A549 (cell line): Measurements from ENCODE around the gene PRR3. TPM values are rescaled to one million over a fixed set of nuclear protein-coding genes. Genes with fewer than 3 reads are reported as not detected.

Source experiments
- ATAC-seq, 2 experiments: fragments of 200-7000 bp in 1 of 2; fragments of >200 bp in 1 of 2; cut with Nextera tagmentation in 1 of 2; cut with Tn5 transposase in 1 of 2; 3 replicates each; pipeline versions ENCODE4 v1.8.0 to v1.9.1; 2018 to 2020; ENCODE audit warnings: mild to moderate bottlenecking in 1 of 2, moderate library complexity in 1 of 2
- CTCF ChIA-PET: fragments of 300-600 bp; sonication (Branson Sonifier 250); formaldehyde crosslinking; extraction: SDS; loops from one replicate; lab custom pipeline; 2021; ENCODE audit warnings: antibody characterized with exemption, inconsistent platforms; lab: Yijun Ruan, JAX
- POLR2A ChIA-PET: fragments of 350-600 bp; formaldehyde crosslinking; extraction: SDS; loops from one replicate; lab custom pipeline; 2021; ENCODE audit warnings: antibody characterized with exemption, inconsistent platforms; lab: Yijun Ruan, JAX
- DNase-seq, 2 experiments: peaks; one replicate each; pipeline versions ENCODE4 v3.0.0 to v3.0.0-alpha.2; 2011 to 2016; ENCODE audit warnings: low read depth in 1 of 2, low spot score in 1 of 2
- FAIRE-seq: peaks from 2 replicates; lab custom pipeline; 2011; peaks lifted over from hg19 to GRCh38; lab: Jason Lieb, UNC
- H3K27ac ChIP-seq, 2 experiments: fragments of >200 bp; sonication (Bioruptor Twin); formaldehyde crosslinking; 3 replicates each; pipeline ENCODE4 v1.5.1; 2016 to 2017
- H3K4me1 ChIP-seq: fragments of >200 bp; sonication (Bioruptor Twin); formaldehyde crosslinking; 3 replicates; pipeline ENCODE4 v1.6.1; 2016
- H3K4me2 ChIP-seq: fragments of >200 bp; sonication (Bioruptor Twin); formaldehyde crosslinking; 3 replicates; pipeline ENCODE4 v1.6.1; 2016
- H3K4me3 ChIP-seq: fragments of >200 bp; sonication (Bioruptor Twin); formaldehyde crosslinking; 3 replicates; pipeline ENCODE4 v1.5.1; 2016
- H3K9me3 ChIP-seq: fragments of >200 bp; sonication (Bioruptor Twin); formaldehyde crosslinking; 3 replicates; pipeline ENCODE4 v1.6.1; 2016
- CBX2 ChIP-seq: fragments of 200-600 bp; sonication (generic); IDR thresholded peaks from 2 replicates; pipeline ENCODE4 v1.6.1; 2016; ENCODE audit warnings: low read depth, mild to moderate bottlenecking, borderline replicate concordance
- CEBPB ChIP-seq, 2 experiments: fragments of >200 bp in 1 of 2; sonication (Bioruptor Twin) in 1 of 2; formaldehyde crosslinking in 1 of 2; IDR thresholded peaks; 2 replicates each; pipeline ENCODE4 v1.6.1; 2012 to 2016
- CHD4 ChIP-seq: fragments of 200-600 bp; sonication (generic); IDR thresholded peaks from 2 replicates; pipeline ENCODE4 v1.6.1; 2016; ENCODE audit warnings: antibody characterized with exemption, mild to moderate bottlenecking, borderline replicate concordance
- EHF ChIP-seq: fragments of 250-450 bp; sonication (Bioruptor Pico); IDR thresholded peaks from 2 replicates; pipeline ENCODE4 v1.5.0; 2020; ENCODE audit warnings: mild to moderate bottlenecking
- EP300 ChIP-seq, 2 experiments: fragments of >200 bp; sonication (Bioruptor Twin); formaldehyde crosslinking; IDR thresholded peaks; 2 replicates in 1 of 2; 3 replicates in 1 of 2; pipeline ENCODE4 v1.6.1; 2016 to 2017
- FOSB ChIP-seq: fragments of 250-450 bp; sonication (Bioruptor Pico); IDR thresholded peaks from 2 replicates; pipeline ENCODE4 v1.5.0; 2020; ENCODE audit warnings: mild to moderate bottlenecking, moderate library complexity
- FOXS1 ChIP-seq: fragments of 250-450 bp; sonication (Bioruptor Pico); IDR thresholded peaks from 2 replicates; pipeline ENCODE4 v1.5.0; 2020; ENCODE audit warnings: mild to moderate bottlenecking, moderate library complexity
- GATA3 ChIP-seq: IDR thresholded peaks from 2 replicates; pipeline ENCODE4 v1.6.1; 2012; ENCODE audit warnings: borderline replicate concordance
- HDAC2 ChIP-seq: fragments of 200-600 bp; sonication (generic); IDR thresholded peaks from 2 replicates; pipeline ENCODE4 v1.6.1; 2016
- HEYL ChIP-seq: fragments of 250-450 bp; sonication (Bioruptor Pico); IDR thresholded peaks from 2 replicates; pipeline ENCODE4 v1.8.0; 2021; ENCODE audit warnings: mild to moderate bottlenecking, moderate library complexity
- JUNB ChIP-seq: fragments of >200 bp; sonication (Bioruptor Twin); formaldehyde crosslinking; IDR thresholded peaks from 2 replicates; pipeline ENCODE4 v1.6.1; 2016
- KDM1A ChIP-seq: fragments of 200-600 bp; sonication (generic); IDR thresholded peaks from 2 replicates; pipeline ENCODE4 v1.6.1; 2016; ENCODE audit warnings: low read depth, mild to moderate bottlenecking
- MAFK ChIP-seq: fragments of 450-650 bp; IDR thresholded peaks from 2 replicates; pipeline ENCODE4 v1.6.1; 2014; ENCODE audit not compliant: partially characterized antibody
- MAZ ChIP-seq: fragments of 150-350 bp; IDR thresholded peaks from 2 replicates; pipeline ENCODE4 v1.6.1; 2014; ENCODE audit warnings: antibody characterized with exemption, low read depth, low read length, borderline replicate concordance
- POLR2A ChIP-seq: IDR thresholded peaks from 2 replicates; pipeline ENCODE4 v1.6.1; 2012; ENCODE audit warnings: mild to moderate bottlenecking, low read length
- RAD21 ChIP-seq, 2 experiments: fragments of >200 bp in 1 of 2; sonication (Bioruptor Twin) in 1 of 2; formaldehyde crosslinking in 1 of 2; IDR thresholded peaks in 1 of 2; conservative IDR thresholded peaks in 1 of 2; 2 replicates in 1 of 2; 3 replicates in 1 of 2; pipeline ENCODE4 v1.6.1; 2012 to 2018; ENCODE audit warnings: inconsistent platforms in 1 of 2
- SREBF2 ChIP-seq: fragments of 450-650 bp; IDR thresholded peaks from 2 replicates; pipeline ENCODE4 v1.6.1; 2014; ENCODE audit warnings: mild to moderate bottlenecking, moderate library complexity
- ZC3H11A ChIP-seq: fragments of 450-650 bp; IDR thresholded peaks from 2 replicates; pipeline ENCODE4 v1.6.1; 2014; ENCODE audit warnings: antibody characterized with exemption, mild to moderate bottlenecking
- ZFP36 ChIP-seq: fragments of 450-650 bp; IDR thresholded peaks from 2 replicates; pipeline ENCODE4 v1.6.1; 2014; ENCODE audit warnings: borderline replicate concordance; ENCODE audit not compliant: partially characterized antibody
- ZSCAN20 ChIP-seq: fragments of 250-450 bp; sonication (Bioruptor Pico); IDR thresholded peaks from 2 replicates; pipeline ENCODE4 v1.8.0; 2022; ENCODE audit warnings: mild to moderate bottlenecking, moderate library complexity
- WGBS: methylation state at CpG from one replicate; pipeline ENCODE4 v1.1.6; 2017; ENCODE audit errors: missing lambda C conversion rate; 5-methylcytosine and 5-hydroxymethylcytosine counted together
- polyA plus RNA-seq, 4 experiments: library from polyadenylated mRNA; depleted of rRNA in 3 of 4; stranded (reverse); fragments of >200 nt; fragmentation: RNase III in 1 of 4; extraction: RNeasy Plus Mini Kit Qiagen cat#74134 plus additional on column Dnase treatment in 1 of 4; gene quantifications; 2 replicates in 3 of 4; 3 replicates in 1 of 4; pipeline ENCODE4 v1.2.3, GENCODE V29; 2011 to 2017
- TF ChIP-seq, protein P1 (sequence below): fragments of 250-450 bp; sonication (Bioruptor Pico); IDR thresholded peaks from 2 replicates; pipeline ENCODE4 v1.5.0; 2020; ENCODE audit warnings: low read depth, mild to moderate bottlenecking, moderate library complexity
- TF ChIP-seq, protein P2 (sequence below): fragments of 250-450 bp; sonication (Bioruptor Pico); IDR thresholded peaks from 2 replicates; pipeline ENCODE4 v1.5.0; 2021; ENCODE audit warnings: mild to moderate bottlenecking, moderate library complexity, borderline replicate concordance

PRR3 gene
- polyA plus RNA-seq, 2 of the 4 experiments (the other 2 are of a cell fraction) = 13.8 to 24.1 TPM

DNA sequence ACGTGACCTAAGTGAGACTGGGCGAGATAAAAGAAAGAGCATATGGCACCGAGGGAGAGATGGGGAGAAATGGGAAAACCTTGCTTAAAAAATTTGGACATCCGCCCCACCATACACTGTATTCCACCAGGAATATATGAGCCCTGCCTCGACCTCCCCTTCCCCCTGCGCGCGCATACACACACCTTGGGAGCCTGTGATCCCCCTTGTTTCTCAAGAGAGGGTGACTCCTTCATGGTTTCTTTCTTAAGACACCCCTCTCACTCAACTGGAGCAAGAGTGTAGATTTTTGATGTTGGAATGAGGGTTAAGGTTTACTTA is 14.6 kb downstream of the PRR3 start:
- Histone ChIP-seq H3K4me3 (peak overlapping the region; percentile 52), H3K27ac (peak overlapping the region; percentile 89 to 99), H3K4me2 (peak overlapping the region; percentile 92), H3K4me1 (peaks cover 14% of the 10 kb centered on the region), H3K9me3 (no peaks in the 10 kb centered on the region)
- ATAC-seq (peak in 1 of 2 experiments; percentile 38; a peak in 3 of 6 replicates), DNase-seq (no peak), FAIRE-seq (no peak)
- ChIA-PET CTCF (interaction anchor here (1.0 to 1.8 kb wide), 3 partner anchors 21 to 89 kb away, joined by 3 to 5 read pairs (median 4); no protein-coding TSS in a partner anchor), POLR2A (interaction anchor here (0.9 to 1.6 kb wide), 7 partner anchors 10 to 42 kb away, joined by 3 to 15 read pairs (median 6); partner anchors contain the start of genes GNL1 and PRR3)
- under 1% methylated on average over 8 of the region's 8 CpGs for WGBS
- TF ChIP-seq GATA3 (no peak), ZFP36 (no peak), KDM1A (no peak), CBX2 (no peak)

DNA sequence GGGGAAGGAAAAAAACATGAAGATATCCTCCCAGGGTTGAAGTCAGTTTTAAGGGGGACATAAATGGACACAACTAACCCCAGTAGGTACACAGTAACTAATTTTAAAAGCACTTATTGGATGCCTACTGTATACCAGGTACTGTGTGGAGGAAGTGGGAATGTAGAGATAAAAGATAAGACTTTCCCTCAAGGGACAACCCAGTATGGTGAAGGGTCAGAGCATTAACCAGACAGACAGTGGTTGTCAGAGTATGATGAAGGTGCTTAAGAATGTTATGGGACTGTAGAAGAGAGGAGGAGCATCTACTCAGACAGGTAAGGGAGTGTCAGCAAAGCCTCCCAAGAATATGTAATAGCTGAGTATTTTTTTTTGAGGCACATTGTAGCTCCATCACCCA is 15.1 kb downstream of the PRR3 start:
- H3K4me1 ChIP-seq = peaks cover 14% of the 10 kb centered on the region
- H3K4me3 ChIP-seq = peak overlapping the region; percentile 52
- no peak for DNase-seq
- POLR2A ChIA-PET = no interaction called here
- no peaks in the 10 kb centered on the region for H3K9me3 ChIP-seq
- FAIRE-seq = no peak
- no peak for ATAC-seq
- TF ChIP-seq, protein P1, sequence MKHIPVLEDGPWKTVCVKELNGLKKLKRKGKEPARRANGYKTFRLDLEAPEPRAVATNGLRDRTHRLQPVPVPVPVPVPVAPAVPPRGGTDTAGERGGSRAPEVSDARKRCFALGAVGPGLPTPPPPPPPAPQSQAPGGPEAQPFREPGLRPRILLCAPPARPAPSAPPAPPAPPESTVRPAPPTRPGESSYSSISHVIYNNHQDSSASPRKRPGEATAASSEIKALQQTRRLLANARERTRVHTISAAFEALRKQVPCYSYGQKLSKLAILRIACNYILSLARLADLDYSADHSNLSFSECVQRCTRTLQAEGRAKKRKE (CRISPR knock-in tag) = no peak
- TF ChIP-seq ZC3H11A (no peak), FOSB (CRISPR knock-in tag) (no peak), EP300 (IDR thresholded peaks at IDR 0.05) (no peak), FOXS1 (CRISPR knock-in tag) (no peak), MAFK (no peak), SREBF2 (no peak), JUNB (no peak), HEYL (CRISPR knock-in tag) (no peak), EHF (CRISPR knock-in tag) (no peak), MAZ (no peak), ZSCAN20 (CRISPR knock-in tag) (no peak), CHD4 (no peak), RAD21 (conservative IDR thresholded peaks at IDR 0.05 in 1 of 2, IDR thresholded peaks at IDR 0.05 in 1 of 2) (no peak), POLR2A (no peak), HDAC2 (no peak)
- TF ChIP-seq, protein P2, sequence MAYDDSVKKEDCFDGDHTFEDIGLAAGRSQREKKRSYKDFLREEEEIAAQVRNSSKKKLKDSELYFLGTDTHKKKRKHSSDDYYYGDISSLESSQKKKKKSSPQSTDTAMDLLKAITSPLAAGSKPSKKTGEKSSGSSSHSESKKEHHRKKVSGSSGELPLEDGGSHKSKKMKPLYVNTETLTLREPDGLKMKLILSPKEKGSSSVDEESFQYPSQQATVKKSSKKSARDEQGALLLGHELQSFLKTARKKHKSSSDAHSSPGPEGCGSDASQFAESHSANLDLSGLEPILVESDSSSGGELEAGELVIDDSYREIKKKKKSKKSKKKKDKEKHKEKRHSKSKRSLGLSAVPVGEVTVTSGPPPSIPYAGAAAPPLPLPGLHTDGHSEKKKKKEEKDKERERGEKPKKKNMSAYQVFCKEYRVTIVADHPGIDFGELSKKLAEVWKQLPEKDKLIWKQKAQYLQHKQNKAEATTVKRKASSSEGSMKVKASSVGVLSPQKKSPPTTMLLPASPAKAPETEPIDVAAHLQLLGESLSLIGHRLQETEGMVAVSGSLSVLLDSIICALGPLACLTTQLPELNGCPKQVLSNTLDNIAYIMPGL (CRISPR knock-in tag) = no peak
- peak overlapping the region; percentile 92 for H3K4me2 ChIP-seq
- peak overlapping the region; percentile 89 to 99 for H3K27ac ChIP-seq
- CTCF ChIA-PET = interaction anchor here (1.0 kb wide), 1 partner anchor 89 kb away, joined by 3 read pairs; no protein-coding TSS in a partner anchor

DNA sequence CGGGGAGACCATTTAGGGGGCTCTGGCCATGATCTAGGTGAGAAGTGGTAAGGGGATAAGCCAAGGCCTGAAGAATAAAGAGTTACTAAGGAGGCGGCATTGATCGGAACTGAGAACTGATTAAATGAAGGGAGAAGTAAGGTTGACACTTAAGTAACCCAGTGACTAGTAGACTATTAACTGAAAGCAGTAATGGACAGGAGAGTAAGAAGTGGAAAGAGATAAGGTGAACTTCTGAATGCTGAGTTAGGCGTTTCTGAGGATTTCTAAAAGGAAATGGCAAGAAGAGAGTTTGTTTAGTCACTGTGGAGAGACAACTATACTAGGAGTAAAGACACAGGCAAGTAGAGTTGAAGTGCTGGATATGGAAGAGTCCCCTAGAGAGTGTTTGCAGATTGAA is 16.0 kb downstream of the PRR3 start:
- peak overlapping the region; percentile 92 for H3K4me2 ChIP-seq
- TF ChIP-seq EP300 (IDR thresholded peaks at IDR 0.05) (no peak), CEBPB (IDR thresholded peaks at IDR 0.05) (no peak), MAFK (peak; percentile 6)
- H3K4me1 ChIP-seq = peaks cover 14% of the 10 kb centered on the region
- no peak overlapping the region for H3K4me3 ChIP-seq
- ChIA-PET CTCF (interaction anchor here (1.0 to 1.3 kb wide), 2 partner anchors 28 to 31 kb away, joined by 3 to 4 read pairs; no protein-coding TSS in a partner anchor), POLR2A (no interaction called here)
- no peak for FAIRE-seq
- ATAC-seq = no peak
- H3K27ac ChIP-seq = no peak overlapping the region
- DNase-seq = no peak
- no peaks in the 10 kb centered on the region for H3K9me3 ChIP-seq
- 70% methylated on average over 4 of the region's 4 CpGs for WGBS
